Measurements from ENCODE around the gene DCUN1D1.
"Not testable (repeated sequence)": the region's sequence is repeated elsewhere in the genome, so short reads cannot be mapped to it uniquely, and the experiment has no call there.

The DCUN1D1 gene

DNA sequence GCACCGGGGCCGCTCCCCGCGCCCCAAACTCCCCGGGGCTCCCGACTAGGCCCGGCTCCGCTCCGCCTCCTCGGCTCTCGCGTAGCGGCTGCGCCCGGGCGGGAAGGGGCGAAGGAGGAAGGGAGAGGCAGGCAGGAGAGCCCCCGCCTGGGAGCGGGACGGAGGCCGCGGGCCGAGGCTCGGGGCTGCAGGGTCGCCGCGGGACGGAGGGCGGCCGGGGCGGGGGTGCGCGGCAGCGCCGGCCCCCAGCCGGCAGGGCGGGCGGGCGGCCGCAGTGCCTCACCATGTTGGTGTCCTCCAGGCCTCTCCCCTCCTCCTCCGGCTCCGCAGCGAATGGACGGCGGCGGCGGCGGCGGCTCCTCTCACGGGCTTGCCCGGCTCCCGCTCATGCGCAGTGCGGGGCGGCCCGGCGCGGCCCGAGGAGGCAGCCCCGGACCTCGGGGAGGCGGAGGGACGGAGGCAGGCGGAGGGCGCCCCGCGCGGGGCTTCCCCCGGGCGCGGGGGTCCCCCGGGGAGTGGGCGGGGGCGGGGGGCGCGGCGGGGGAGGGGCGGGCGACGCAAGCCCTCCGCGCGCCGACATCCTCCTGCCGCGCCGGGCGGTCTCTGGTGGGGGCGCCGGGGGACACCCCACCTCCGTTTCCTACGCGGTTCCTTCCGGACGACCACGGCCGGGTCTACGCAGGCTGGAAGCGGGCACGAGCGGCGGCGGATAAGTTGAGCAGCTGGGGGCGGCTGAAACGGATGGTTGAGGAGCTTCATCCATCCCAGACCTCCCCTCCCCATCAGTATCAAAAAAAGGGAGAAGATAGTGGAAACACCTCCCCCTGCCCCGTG is at the start of gene DCUN1D1:
TSS of gene DCUN1D1 (minus strand) at position 335 of the 834 bp plus-strand sequence. CDS start at position 286, 49 bp downstream.
- DNase-seq, result peak; percentile 88

DNA sequence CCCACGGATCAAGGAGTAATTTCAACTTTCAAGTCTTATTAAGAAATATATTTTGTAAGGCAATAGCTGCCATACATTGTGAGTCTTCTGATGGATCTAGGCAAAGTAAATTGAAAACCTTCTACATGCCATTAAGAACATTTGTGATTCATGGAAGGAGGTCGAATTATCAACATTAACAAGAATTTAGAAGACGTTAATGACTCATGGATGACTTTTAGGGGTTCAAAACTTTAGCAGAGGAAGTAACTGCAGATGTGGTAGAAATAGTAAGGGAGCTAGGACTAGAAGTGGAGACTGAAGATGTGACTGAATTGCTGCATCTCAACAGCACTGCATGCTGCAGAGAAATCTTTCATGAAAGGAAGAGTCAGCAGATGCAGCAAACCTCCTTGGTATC is 48.1 kb upstream of the DCUN1D1 start:
- peak; percentile 39 for DNase-seq

DNA sequence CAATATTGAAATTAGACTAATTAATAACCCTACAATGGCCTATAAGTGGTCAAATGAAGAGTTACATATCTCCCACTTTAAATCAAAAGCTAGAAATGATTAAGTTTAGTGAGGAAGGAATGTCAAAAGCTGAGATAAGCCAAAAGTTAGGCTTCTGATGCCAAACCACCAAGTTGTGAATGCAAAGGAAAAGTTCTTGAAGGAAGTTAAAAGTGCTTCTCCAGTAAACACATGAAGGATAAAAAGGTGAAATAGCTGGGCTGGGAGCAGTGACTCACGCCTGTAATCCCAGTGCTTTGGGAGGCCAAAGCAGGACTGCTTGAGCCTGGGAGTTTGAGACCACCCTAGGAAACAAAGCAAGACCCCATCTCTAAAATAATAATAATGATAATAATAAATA is 46.9 kb upstream of the DCUN1D1 start:
- no peak for DNase-seq

DNA sequence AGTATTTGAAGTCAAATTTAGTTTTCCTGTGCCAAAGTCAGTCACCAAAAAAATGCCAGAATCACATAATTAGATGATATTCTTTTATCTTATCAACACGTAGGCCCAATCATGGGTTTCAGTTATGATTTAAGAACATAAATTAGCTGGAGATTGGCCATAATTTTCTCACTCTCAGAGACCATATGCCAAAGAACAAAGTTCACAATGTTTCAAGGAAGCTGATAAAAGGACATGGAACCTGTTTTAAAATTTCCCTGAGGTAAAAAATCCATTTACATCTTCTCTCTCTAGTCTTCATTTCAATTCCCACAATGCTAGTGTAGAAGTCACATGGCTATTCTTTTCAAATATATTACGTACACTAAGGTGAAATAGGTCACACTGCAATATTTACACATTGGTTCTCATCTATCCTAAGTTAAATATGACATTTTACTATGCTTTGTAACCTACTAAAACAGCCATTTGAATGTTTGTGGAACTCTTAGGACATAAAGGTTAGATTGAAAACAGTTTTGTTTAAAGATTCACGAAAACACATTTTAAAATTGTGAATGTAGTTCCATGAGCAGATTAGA is 42.7 kb upstream of the DCUN1D1 start:
- no peak for DNase-seq

DNA sequence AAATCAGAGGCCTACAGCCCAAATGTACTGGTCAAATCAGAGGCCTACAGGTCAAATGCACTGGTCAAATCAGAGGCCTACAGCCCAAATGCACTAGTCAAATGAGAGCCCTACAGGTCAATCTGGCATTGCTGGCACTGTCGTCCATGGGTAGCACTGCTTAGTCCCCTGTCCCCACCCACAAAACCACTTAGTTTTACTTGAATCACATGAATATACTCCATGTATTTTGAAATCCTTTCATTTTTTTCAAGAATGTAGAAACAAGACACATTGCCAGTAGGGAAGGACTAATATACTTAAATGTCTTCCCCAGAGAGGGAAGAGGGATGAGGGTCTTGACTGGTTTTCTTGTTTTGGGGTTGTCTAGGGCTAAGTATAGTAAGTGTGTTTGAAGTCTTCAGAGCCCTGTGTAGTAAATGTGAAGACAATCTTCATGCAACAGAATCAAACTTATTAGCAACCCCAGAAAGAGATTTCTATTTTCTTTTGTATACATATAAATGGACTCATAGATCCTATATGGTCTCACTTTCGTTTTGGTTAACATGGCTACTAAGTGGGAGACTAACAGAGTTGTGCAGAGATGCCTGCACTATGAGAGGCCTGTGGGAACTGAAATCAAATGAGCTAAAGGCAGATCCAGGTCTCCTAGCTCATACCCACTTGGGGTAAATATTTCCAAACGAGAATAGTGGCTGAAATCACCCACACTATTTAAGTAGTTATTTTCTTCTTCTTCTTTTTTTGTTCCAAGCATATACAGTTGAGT is 38.3 kb upstream of the DCUN1D1 start:
- DNase-seq, result no peak

DNA sequence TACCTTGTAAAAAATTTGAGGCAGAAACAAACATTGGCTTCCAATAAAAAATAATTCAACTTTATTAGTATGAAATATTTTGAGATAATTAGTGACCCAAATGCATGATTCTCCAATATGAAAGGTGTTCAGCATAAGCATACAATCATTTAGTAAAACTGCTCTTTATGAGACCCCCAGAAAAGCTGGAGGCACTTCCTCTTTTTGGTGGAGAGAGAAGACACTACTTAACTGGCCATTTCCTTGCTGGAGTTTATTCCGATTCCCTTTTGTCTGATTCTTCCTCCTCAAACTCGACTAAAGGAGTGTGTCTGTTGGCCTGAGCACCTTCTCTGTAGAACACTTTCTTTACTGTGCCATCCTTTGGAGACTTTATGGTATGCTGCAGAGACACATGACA is 34.8 kb upstream of the DCUN1D1 start:
- no peak for DNase-seq

DNA sequence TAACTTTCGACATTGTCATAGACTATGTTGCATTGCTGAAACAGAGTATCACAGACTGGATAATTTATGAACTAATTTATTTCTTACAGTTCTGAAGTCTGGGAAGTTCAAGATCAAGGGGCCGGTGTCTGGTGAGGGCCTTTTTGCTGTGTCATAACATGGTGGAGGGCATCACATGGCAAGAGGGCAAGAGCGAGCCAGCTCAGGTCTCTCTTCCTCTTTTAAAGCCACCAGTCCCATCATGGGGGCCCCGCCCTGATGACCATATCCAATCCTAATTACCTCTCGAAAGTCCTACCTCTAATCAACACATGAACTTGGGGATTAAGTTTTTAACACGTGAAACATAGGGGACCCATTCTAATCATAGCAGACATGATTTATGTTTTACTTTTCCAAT is 33.5 kb upstream of the DCUN1D1 start:
- no peak for DNase-seq

DNA sequence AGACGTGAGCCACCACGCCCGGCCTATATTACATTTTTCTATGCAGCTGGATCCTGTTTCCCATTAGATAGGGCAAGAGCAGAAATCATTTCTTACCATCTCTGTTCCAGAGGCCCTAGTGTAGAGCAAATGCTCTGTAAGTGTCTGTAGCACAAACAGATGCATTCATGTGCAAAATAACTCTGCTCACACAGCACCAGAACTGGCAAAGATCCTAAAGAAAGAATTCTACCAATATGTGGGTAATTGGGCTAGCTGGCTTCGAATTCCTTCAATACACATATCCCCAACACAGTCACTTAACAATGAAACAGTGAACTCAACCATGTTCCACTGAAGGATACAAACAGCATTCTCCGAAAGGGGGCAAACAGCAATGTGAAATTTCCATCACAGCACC is 32.7 kb upstream of the DCUN1D1 start:
- DNase-seq, result no peak

DNA sequence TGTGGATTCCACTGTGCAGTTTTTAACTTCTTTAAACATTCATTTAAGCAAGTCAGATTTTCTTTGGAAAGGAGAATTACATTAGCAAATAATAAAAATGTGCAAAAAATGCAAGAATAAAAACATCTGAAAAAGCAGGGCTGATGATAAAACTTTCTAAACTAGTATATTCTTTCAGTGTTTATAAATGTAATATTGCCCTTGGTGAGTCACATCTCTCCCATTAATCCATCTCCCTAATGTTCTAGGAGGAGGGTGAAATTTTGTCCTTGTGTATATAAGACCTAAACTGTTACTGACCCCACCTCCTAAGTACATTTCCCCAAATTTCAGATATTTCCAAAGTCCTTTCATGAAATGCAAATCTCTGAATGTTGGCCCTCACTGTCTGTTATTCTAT is 28.5 kb upstream of the DCUN1D1 start:
- DNase-seq, result no peak

DNA sequence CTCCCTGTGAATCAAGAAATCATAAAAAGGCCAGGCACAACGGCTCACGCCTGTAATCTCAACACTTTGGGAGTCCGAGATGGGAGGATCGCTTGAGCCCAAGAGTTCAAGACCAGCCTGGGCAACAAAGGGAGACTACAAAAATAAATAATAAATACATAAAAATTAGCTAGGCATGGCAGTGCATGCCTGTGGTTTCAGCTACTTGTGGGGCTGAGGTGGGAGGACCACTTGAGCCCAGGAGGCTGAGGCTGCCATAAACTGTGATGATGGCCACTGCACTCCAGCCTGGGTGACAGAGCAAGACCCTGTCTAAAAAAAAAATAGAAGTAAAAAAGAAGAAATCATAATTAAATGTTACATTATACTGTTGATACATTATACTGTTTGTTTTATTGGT is 28.0 kb upstream of the DCUN1D1 start:
- DNase-seq, result no peak

DNA sequence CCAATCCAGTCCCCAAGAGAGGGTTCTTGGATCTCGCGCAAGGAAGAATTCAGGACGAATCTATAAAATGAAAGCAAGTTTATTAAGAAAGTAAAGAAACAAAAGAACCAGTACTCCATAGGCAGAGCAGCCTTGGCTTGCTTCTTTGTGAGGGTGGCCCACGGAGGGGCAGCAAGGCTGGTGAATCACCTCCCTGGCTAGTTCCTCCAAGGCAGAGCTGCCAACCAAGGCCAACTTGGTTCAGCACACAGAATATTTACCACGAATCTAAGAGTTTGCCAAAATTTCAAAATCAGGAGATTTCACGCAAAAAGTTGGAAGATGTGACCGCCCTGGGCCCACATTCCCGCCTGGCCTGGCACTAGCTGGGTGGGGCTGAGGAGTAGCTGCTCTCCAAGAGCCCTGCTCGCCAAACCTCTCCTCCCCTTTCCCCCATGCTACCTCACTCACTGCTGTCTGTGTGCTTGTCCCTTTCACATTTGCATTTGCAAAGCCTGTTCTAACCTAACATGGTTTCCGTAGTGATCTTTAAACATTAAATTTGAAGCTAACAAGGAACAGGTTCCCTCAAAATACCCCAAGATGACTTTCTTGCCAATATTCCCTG is 26.2 kb upstream of the DCUN1D1 start:
- DNase-seq, result no peak

DNA sequence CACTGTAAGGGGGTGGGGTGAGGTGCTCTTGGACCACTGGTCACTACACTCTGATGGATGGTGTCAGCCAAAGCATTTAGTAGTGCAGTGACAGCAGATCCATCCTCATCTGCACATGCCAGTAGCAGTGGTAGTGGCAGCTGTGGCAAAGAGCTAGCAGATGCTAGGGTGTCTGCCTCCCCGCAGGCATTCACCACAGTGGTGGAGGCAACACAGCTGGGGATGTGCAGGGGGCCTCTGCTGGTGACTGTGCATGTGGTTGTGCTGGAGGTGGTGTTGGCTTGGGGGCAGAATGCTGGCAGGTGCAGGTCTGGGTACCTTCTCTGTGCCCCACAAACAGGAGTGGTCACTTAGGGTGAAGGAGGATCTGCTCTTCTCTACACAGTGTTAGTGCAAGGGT is 19.4 kb upstream of the DCUN1D1 start:
- DNase-seq, result no peak

DNA sequence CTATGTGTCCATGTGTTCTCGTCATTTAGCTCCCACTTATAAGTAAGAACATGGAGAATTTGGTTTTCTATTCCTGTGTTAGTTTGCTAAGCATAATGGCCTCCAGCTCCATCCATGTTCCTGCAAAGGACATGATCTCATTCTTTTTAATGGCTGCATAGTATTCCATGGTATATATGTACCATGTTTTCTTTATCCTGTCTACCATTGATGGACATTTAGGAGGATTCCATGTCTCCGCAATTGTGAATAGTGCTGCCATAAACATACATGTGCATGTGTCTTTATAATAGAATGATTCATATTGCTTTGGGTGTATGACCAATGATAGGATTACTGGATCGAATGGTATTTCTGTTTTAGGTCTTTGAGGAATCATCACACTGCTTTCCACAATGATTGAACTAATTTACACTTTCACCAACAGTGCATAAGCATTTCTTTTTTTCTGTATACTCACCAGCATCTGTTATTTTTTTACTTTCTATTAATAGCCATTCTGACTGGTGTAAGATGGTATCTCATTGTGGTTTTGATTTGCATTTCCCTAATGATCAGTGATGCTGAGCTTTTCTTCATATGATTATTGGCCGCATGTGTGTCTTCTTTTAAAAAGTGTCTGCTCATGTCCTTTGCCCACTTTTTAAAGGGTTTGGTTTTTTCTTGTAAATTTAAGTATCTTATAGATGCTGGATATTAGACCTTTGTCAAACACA is 13.3 kb upstream of the DCUN1D1 start:
- not testable (repeated sequence) for DNase-seq

DNA sequence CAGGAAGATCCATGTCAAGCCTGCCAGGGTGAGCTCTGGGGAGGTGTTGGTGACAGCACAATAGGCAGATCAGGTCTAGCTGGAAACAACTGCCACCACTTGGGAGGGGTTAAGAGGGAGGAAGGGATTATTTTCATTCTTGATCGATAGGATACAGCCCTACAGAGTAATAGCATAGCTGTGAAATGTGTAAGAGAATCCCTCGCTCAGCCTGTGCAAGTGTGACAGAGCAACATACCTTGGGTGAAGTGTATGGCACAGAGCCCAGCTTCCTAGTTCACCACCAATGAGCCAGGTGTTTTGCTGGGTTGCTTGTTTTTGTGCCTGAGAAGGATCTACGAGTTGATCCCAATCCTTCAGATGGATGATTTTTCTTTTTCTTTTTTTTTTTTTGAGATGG is 9.2 kb upstream of the DCUN1D1 start:
- no peak for DNase-seq

DNA sequence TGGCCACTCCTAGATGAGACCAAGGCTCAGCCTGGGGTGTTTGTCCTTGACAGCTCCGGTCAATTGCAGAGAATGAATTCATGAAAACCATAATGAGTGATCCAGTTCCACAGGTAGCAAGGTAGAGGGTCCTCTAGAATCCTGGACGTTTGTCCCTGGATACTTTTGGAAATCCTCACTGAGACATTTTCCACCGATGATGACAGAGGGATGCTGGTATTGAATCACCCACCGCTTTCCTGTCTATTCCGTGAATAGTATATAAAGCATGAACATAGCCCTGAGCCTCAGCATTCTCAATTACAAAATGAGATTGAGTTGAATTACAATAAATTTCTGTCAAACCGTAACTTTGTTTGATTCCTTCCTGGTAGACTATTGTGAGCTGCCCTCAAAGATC is 5.7 kb upstream of the DCUN1D1 start:
- DNase-seq, result no peak

DNA sequence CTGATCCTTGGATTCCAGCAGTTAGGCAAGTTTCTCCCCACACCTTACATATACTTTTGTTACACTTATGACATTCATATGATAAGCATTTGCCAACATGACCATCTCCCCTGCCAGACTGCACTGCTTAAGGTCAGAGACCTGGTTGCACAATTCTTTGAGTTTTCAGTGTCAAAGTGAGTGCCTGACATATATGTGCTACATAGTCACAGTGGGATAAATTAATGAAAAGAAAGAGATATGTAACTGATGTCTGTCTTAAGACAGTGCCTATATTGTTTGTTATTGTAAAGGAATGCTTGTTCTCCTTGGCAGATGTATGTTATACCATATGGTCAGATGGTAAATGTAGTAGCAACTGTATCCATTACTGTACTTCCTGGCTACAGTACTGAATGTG is 3.5 kb upstream of the DCUN1D1 start:
- no peak for DNase-seq

DNA sequence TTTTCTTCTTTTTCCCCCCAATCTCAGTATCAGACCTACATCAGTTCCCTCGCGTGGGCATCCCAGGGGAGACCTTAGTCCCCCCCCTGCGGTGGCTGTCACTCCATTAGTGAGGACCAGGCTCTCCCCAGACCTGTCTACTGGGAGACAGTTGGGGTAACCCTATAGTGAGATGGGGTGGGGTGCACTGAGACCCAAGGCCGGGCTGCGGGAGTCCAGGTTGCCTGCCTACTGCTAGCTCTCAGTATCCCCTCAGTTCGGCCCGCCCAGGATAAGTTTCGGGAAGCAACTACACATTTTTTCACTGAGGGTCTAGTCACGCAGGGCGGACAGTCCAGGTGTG is 671 bp upstream of the DCUN1D1 start:
- DNase-seq, result no peak

DNA sequence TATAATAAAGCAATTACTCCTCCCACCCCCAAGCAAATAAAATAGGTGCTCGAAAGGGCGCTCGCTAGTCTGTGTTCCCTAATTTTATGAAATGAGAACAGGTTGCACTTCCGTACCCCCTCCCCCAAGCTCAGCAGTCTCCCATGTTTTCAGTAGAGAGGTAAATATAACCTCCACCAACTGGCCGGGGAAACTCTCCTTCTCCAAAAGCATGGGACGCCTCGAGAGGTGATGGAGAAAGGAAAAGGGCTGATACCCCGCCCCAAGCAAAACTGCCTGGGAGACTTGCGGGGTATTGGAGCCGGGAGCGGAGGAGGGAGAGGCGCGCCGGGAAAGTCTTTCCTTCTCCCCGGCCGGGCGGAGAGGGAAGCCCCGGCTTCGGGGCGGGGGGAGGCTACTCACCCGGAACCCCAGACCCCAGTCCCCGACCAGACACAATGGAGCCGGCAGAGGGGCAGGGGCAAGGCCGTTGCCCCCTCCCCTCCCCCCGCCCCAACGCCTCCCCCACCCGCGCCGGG is 605 bp downstream of the DCUN1D1 start:
- peak; percentile 37 for DNase-seq

DNA sequence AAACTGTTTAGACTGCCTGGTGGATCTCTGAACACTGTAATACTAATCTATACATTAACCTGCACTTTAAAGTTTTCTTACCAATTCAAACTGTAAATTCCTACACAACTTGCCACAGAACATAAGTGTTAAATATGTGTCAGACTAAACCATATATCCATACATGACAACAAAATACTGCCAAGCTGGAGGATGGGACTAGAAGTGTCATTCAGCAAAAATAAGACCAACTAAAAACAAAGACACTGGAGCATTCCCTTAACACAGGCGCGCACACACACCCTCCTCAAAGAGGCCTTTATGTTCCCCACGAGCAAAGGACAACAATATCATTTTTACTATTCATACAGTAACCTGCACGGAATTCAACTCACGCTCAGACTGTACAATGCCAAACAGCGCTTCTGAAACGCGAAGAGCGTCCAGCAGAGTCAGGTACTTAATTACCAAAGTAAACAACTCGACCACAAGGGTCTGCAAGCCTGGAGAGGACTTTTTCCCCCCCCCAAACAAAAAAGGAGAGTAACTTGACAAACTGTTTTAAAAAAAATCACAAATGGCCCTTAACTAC is 1.1 kb downstream of the DCUN1D1 start:
- DNase-seq, result peak; percentile 23

DNA sequence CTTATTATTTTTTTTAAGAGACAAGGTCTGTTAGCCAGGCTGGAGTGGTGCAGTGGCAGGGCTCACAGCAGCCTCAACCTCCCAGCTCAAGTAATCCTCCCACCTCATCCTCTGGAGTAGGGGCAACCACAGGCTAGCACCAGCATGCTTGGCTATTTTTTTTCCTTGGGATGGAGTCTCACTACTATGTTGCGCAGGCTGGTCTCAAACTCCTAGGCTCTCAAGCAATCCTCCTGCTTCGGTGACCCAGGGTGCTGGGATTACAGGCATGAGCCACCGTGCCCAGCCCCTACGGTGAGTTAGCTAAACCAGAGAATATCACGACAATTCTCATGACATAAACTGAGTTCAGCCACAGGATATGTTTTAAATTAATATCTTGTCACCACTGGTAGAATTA is 2.0 kb downstream of the DCUN1D1 start:
- DNase-seq, result no peak

DNA sequence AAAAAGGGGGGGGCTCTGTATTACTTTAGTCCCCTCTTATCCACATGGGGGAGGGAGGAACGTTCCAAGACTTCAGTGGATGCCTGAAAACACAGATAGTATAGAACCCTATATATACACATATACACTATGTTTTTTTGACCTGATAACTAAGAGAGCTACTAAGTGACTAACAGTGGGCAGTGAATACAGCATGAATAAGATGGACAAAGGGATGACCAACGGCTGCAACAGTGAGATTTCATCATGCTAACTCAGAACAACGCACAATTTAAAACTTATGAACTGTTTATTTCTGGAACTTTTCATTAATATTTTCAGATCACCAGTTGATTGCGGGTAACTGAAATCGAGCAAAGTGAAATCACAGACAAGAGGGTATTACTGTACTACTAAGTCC is 7.3 kb downstream of the DCUN1D1 start:
- DNase-seq, result no peak

DNA sequence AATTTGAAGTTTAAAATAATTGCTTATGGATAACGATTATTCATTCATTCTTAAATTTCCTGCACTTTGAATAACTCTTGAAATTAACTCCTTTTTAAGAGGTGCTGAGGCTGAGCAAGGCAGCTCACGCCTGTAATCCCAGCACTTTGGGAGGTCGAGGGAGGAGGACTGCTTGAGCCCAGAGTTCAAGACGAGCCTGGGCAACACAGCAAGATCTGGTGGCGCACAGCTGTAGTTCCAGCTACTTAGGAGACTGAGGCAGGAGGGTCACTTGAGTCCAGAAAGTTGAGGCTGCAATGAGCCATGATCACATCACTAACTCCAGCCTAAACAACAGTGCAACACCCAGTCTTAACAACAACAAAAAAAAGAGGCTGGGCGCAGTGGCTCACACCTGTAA is 8.0 kb downstream of the DCUN1D1 start:
- DNase-seq, result no peak
